ENCODE measurements around the gene HOXD4. TPM values are rescaled to one million over a fixed set of nuclear protein-coding genes. Genes with fewer than 3 reads are reported as not detected.

The HOXD4 gene
- total RNA-seq, 1 experiment from 2014 or later = not detected

DNA sequence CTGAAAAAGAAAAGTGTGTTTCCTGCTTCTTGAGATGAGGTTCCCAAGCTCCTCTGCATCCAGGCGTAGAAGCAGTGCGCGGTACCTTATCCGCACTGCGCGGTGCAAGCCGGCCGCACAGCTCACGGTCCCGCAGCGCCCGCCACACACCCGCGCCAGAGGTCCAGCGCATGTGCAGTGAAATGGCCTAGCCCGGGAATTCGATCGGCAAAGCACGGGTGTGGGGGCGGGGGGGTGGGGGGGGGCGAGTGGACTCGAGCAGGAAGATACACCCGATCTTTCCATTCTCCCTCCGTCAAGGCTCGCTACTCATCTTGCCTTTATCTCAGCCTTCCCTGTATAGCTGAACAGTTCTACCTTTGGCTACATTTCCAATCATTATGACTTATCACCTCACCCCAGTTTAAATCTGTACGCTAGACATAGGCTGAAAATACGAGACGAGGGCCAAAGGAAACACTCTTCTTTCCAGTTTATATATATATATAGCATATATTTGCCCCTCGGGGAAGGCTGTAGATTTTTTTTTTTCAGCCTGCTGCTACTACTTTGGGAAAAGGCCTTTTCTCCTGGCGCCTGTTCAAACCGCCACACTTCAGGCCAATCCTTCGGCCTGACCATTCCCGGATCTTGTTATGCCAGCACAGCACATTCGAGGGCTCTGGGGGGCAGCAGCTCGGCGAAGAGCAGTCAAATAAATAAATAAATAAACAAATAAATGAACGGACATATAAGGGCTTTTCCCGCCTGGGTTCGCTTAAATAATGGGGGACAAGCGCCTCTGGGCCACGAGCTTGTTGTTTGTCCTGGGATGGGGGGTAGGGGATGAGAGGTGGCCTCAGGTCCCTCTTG lies 11.5 kb upstream of the HOXD4 start (continued):
- TF ChIP-seq TEAD4 (CRISPR knock-in tag; IDR thresholded peaks at IDR 0.05) (no peak), SP1 (CRISPR knock-in tag; conservative IDR thresholded peaks at IDR 0.05) (no peak), HMGXB4 (CRISPR knock-in tag; IDR thresholded peaks at IDR 0.05) (no peak), FOXP4 (CRISPR knock-in tag; IDR thresholded peaks at IDR 0.05) (no peak)
- TF ChIP-seq, protein P1, sequence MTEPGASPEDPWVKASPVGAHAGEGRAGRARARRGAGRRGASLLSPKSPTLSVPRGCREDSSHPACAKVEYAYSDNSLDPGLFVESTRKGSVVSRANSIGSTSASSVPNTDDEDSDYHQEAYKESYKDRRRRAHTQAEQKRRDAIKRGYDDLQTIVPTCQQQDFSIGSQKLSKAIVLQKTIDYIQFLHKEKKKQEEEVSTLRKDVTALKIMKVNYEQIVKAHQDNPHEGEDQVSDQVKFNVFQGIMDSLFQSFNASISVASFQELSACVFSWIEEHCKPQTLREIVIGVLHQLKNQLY (CRISPR knock-in tag; IDR thresholded peaks at IDR 0.05) = no peak
- TF ChIP-seq, protein P2, sequence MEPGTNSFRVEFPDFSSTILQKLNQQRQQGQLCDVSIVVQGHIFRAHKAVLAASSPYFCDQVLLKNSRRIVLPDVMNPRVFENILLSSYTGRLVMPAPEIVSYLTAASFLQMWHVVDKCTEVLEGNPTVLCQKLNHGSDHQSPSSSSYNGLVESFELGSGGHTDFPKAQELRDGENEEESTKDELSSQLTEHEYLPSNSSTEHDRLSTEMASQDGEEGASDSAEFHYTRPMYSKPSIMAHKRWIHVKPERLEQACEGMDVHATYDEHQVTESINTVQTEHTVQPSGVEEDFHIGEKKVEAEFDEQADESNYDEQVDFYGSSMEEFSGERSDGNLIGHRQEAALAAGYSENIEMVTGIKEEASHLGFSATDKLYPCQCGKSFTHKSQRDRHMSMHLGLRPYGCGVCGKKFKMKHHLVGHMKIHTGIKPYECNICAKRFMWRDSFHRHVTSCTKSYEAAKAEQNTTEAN (CRISPR knock-in tag; IDR thresholded peaks at IDR 0.05) = no peak

- Mint-ChIP-seq H3K36me3 (no peaks in the 10 kb centered on the region), H3K4me1 (peaks cover 6% of the 10 kb centered on the region), H3K27ac (no peak overlapping the region), H3K27me3 (ENCODE audit: low read depth) (peaks cover 98% of the 10 kb centered on the region), H3K4me3 (peak overlapping the region; percentile 62), H3K9me3 (no peaks in the 10 kb centered on the region)
- ATAC-seq (peak; percentile 81), DNase-seq (ENCODE audit: low spot score) (peak; percentile 88)
- POLR2A ChIA-PET = no interaction called here
- CTCF ChIA-PET = interaction anchor here (0.6 to 3.4 kb wide), 55 partner anchors 9 to 1008 kb away, joined by 3 to 73 read pairs (median 4); partner anchors contain the start of genes HOXD1, HOXD4 and MTX2
- TF ChIP-seq GABPB1 (CRISPR knock-in tag; IDR thresholded peaks at IDR 0.05) (no peak; the same call in none of the 2 replicates), NR1H2 (CRISPR knock-in tag; IDR thresholded peaks at IDR 0.05) (no peak), NR2C2 (CRISPR knock-in tag; IDR thresholded peaks at IDR 0.05) (no peak), CREM (CRISPR knock-in tag; IDR thresholded peaks at IDR 0.05) (no peak), MXD4 (CRISPR knock-in tag; IDR thresholded peaks at IDR 0.05; ENCODE audit: borderline replicate concordance) (no peak), ZNF263 (CRISPR knock-in tag; IDR thresholded peaks at IDR 0.05; ENCODE audit: low read depth) (0 out of 2 replicates have a peak, but pooled peaks have one; percentile 25), ZNF232 (CRISPR knock-in tag; IDR thresholded peaks at IDR 0.05) (peak; percentile 85), TEAD1 (CRISPR knock-in tag; IDR thresholded peaks at IDR 0.05) (peak; percentile 70; the same call in 1 of the 2 replicates), NFATC4 (CRISPR knock-in tag; IDR thresholded peaks at IDR 0.05) (no peak), PRRX2 (CRISPR knock-in tag; IDR thresholded peaks at IDR 0.05) (no peak), RORB (CRISPR knock-in tag; IDR thresholded peaks at IDR 0.05) (no peak), FOXJ3 (CRISPR knock-in tag; IDR thresholded peaks at IDR 0.05; ENCODE audit: borderline replicate concordance) (no peak)
- TF ChIP-seq, protein P1 (CRISPR knock-in tag; IDR thresholded peaks at IDR 0.05) = no peak
- TF ChIP-seq, protein P3, sequence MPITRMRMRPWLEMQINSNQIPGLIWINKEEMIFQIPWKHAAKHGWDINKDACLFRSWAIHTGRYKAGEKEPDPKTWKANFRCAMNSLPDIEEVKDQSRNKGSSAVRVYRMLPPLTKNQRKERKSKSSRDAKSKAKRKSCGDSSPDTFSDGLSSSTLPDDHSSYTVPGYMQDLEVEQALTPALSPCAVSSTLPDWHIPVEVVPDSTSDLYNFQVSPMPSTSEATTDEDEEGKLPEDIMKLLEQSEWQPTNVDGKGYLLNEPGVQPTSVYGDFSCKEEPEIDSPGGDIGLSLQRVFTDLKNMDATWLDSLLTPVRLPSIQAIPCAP (CRISPR knock-in tag; IDR thresholded peaks at IDR 0.05) = peak; percentile 83
- TF ChIP-seq, protein P4, sequence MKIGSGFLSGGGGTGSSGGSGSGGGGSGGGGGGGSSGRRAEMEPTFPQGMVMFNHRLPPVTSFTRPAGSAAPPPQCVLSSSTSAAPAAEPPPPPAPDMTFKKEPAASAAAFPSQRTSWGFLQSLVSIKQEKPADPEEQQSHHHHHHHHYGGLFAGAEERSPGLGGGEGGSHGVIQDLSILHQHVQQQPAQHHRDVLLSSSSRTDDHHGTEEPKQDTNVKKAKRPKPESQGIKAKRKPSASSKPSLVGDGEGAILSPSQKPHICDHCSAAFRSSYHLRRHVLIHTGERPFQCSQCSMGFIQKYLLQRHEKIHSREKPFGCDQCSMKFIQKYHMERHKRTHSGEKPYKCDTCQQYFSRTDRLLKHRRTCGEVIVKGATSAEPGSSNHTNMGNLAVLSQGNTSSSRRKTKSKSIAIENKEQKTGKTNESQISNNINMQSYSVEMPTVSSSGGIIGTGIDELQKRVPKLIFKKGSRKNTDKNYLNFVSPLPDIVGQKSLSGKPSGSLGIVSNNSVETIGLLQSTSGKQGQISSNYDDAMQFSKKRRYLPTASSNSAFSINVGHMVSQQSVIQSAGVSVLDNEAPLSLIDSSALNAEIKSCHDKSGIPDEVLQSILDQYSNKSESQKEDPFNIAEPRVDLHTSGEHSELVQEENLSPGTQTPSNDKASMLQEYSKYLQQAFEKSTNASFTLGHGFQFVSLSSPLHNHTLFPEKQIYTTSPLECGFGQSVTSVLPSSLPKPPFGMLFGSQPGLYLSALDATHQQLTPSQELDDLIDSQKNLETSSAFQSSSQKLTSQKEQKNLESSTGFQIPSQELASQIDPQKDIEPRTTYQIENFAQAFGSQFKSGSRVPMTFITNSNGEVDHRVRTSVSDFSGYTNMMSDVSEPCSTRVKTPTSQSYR (CRISPR knock-in tag; IDR thresholded peaks at IDR 0.05) = no peak
- TF ChIP-seq, protein P5, sequence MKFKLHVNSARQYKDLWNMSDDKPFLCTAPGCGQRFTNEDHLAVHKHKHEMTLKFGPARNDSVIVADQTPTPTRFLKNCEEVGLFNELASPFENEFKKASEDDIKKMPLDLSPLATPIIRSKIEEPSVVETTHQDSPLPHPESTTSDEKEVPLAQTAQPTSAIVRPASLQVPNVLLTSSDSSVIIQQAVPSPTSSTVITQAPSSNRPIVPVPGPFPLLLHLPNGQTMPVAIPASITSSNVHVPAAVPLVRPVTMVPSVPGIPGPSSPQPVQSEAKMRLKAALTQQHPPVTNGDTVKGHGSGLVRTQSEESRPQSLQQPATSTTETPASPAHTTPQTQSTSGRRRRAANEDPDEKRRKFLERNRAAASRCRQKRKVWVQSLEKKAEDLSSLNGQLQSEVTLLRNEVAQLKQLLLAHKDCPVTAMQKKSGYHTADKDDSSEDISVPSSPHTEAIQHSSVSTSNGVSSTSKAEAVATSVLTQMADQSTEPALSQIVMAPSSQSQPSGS (CRISPR knock-in tag; IDR thresholded peaks at IDR 0.05; ENCODE audit: borderline replicate concordance, low read depth) = no peak
Measured at GRCh38 chr2:176140513-176141317, 10.6 kb upstream of the HOXD4 start.
